ENCODE data around the gene GTF2E1.

DNA sequence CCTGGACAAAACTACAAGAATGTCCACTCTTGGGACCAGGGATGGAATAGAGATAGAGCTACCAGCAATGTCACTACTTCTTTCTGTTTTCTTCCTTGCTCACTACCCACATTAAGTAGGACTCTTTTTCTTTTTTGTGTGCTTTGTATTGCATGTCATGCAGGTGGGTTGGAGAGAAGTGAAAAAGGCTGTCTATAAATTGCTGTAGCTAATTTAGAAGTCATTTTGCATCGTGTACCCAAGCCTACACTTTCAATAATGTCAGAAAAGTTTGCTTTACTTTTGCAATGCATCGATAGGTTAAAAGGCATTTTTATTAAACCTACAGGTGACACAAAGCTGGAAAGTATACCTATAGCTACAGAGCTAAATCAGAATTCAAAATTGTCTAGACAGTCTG lies 58.9 kb downstream of the GTF2E1 start:
- no peak for TF ChIP-seq NFIC (IDR thresholded peaks at IDR 0.05)
- TF ChIP-seq FOXM1 (IDR thresholded peaks at IDR 0.05; ENCODE audit: borderline replicate concordance, low read depth), result no peak
- no peak for TF ChIP-seq CREB1 (IDR thresholded peaks at IDR 0.05; ENCODE audit: low read depth)
- no peak for TF ChIP-seq CEBPB (IDR thresholded peaks at IDR 0.05)
